Activated CD4-positive, alpha-beta T cell treated with anti-CD3 and anti-CD28 coated beads for 24 hours (primary cell): Measurements from ENCODE around the gene TLR3.
"Not testable (repeated sequence)": the region's sequence is repeated elsewhere in the genome, so short reads cannot be mapped to it uniquely, and the experiment has no call there.

Experiments
- DNase-seq, 2 donors: peaks; one replicate each; pipeline ENCODE4 v3.0.0-alpha.2; 2020; ENCODE audit warnings: low read depth in 2 of 2

TLR3 gene

GRCh38 chr4:186068581-186069348, at the start of gene TLR3:
TSS of gene TLR3 (plus strand) at chr4:186069156. CDS start at chr4:186076620, 7,464 bp downstream.
- no peak for DNase-seq

- DNase-seq, result no peak
Measured at GRCh38 chr4:186019269-186019668, 49.7 kb upstream of the TLR3 start.

GRCh38 chr4:186020106-186020792, 48.7 kb upstream of the TLR3 start:
- DNase-seq, result no peak

GRCh38 chr4:186020793-186021407, 48.1 kb upstream of the TLR3 start:
- DNase-seq, result no peak

- no peak for DNase-seq
Measured at GRCh38 chr4:186021461-186022167, 47.3 kb upstream of the TLR3 start.

GRCh38 chr4:186023975-186024374, 45.0 kb upstream of the TLR3 start:
- DNase-seq, result no peak

- no peak for DNase-seq
Measured at GRCh38 chr4:186024637-186025407, 44.1 kb upstream of the TLR3 start.

GRCh38 chr4:186025408-186025690, 43.6 kb upstream of the TLR3 start:
- no peak for DNase-seq

- no peak for DNase-seq
Measured at GRCh38 chr4:186027405-186027804, 41.6 kb upstream of the TLR3 start.

- DNase-seq, result no peak
Measured at GRCh38 chr4:186029571-186030398, 39.2 kb upstream of the TLR3 start.

- no peak for DNase-seq
Measured at GRCh38 chr4:186030399-186030775, 38.6 kb upstream of the TLR3 start.

- no peak for DNase-seq
Measured at GRCh38 chr4:186030795-186031194, 38.2 kb upstream of the TLR3 start.

- no peak for DNase-seq
Measured at GRCh38 chr4:186032259-186032658, 36.7 kb upstream of the TLR3 start.

GRCh38 chr4:186033027-186033426, 35.9 kb upstream of the TLR3 start:
- no peak for DNase-seq

- DNase-seq, result not testable (repeated sequence)
Measured at GRCh38 chr4:186034613-186035012, 34.3 kb upstream of the TLR3 start.

GRCh38 chr4:186036976-186037581, 31.9 kb upstream of the TLR3 start:
- DNase-seq, result no peak

GRCh38 chr4:186037692-186038658, 31.0 kb upstream of the TLR3 start:
- peak in 1 of 2 donors; percentile 5 for DNase-seq

GRCh38 chr4:186039697-186040096, 29.3 kb upstream of the TLR3 start:
- no peak for DNase-seq

GRCh38 chr4:186040316-186040715, 28.6 kb upstream of the TLR3 start:
- no peak for DNase-seq
